ENCODE data around the gene RMND1. TPM values are rescaled to one million over a fixed set of nuclear protein-coding genes. Genes with fewer than 3 reads are reported as not detected.

The RMND1 gene
- polyA plus RNA-seq, 3 donors: 5.7 to 6.7 (median 6.6) TPM

DNA sequence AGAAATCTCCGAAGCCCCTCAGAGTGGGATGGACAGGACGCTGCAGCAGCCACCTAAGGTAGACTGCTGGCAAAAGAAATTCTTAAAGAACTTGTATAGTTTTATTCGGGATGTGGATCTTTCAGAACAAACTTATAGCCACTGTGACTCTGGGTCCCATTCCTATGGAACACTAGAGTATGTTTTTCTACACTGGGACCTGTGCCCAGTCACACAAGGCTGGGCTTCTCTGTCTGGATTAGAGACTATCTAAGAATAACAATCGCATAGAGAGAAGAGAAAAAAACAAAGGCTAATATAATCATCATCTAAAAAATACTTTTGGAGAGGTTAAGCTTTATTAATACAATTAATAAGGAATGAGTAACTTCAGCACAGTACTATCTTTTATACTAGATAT, 28.9 kb downstream of the RMND1 start:
- Histone ChIP-seq H3K4me3 (replicated peaks in 1 of 3; ENCODE audit: low read depth in 2 of 3, low read length in 3 of 3) (no peak overlapping the region), H3K4me1 (ENCODE audit: control insufficient read depth in 1 of 2, insufficient read depth in 2 of 2, low read length in 2 of 2) (no peaks in the 10 kb centered on the region), H2AFZ (ENCODE audit: insufficient read depth, low read depth, low read length, poor library complexity, severe bottlenecking) (no peak overlapping the region), H3K9ac (ENCODE audit: insufficient read depth, low read length, poor library complexity, severe bottlenecking) (no peak overlapping the region), H3K36me3 (replicated peaks in 1 of 2; ENCODE audit: control insufficient read depth in 1 of 2, insufficient read depth in 2 of 2, low read length in 2 of 2) (peaks cover 69 to 97% of the 10 kb centered on the region in 2 donors), H3K27ac (ENCODE audit: low read depth in 1 of 2, low read length in 2 of 2) (no peak overlapping the region), H3K27me3 (ENCODE audit: control insufficient read depth in 2 of 2, insufficient read depth in 2 of 2, low read length in 2 of 2) (no peaks in the 10 kb centered on the region), H3K4me2 (replicated peaks; ENCODE audit: extremely low read depth, low read length, poor library complexity, severe bottlenecking) (no peak overlapping the region), H4K20me1 (ENCODE audit: insufficient read depth, low read length) (no peaks in the 10 kb centered on the region), H3K79me2 (ENCODE audit: insufficient read depth, low read length) (no peaks in the 10 kb centered on the region), H3K9me3 (replicated peaks in 1 of 2; ENCODE audit: control insufficient read depth in 1 of 2, insufficient read depth in 1 of 2, low read length in 2 of 2) (no peaks in the 10 kb centered on the region)
- WGBS (ENCODE audit: insufficient coverage): no CpG with 5 or more reads among the region's 4 CpGs
- no peak for TF ChIP-seq CTCF (IDR thresholded peaks at IDR 0.05)
- peaks cover 52 to 73% of the 10 kb centered on the region in 2 donors for H3K36me3 Mint-ChIP-seq
- no peak overlapping the region for H3K4me3 Mint-ChIP-seq
- no peak for DNase-seq
- H3K9me3 Mint-ChIP-seq: no peaks in the 10 kb centered on the region
- H3K4me1 Mint-ChIP-seq: no peaks in the 10 kb centered on the region
- no peak overlapping the region for H3K27ac Mint-ChIP-seq
- intact Hi-C loops (cut with micrococcal nuclease): no loop called here
- H3K27me3 Mint-ChIP-seq (ENCODE audit: low read depth in 3 of 3): no peaks in the 10 kb centered on the region

- peaks cover 45 to 93% of the 10 kb centered on the region in 2 donors for H3K36me3 ChIP-seq (replicated peaks in 1 of 2; ENCODE audit: control insufficient read depth in 1 of 2, insufficient read depth in 2 of 2, low read length in 2 of 2)
- no peak overlapping the region for H3K9ac ChIP-seq (ENCODE audit: insufficient read depth, low read length, poor library complexity, severe bottlenecking)
- intact Hi-C loops (cut with micrococcal nuclease): no loop called here
- H3K27ac Mint-ChIP-seq: no peak overlapping the region
- no peaks in the 10 kb centered on the region for H3K9me3 ChIP-seq (replicated peaks in 1 of 2; ENCODE audit: control insufficient read depth in 1 of 2, insufficient read depth in 1 of 2, low read length in 2 of 2)
- peaks cover 51 to 68% of the 10 kb centered on the region in 2 donors for H3K36me3 Mint-ChIP-seq
- TF ChIP-seq CTCF (IDR thresholded peaks at IDR 0.05): no peak
- no peak overlapping the region for H3K4me3 Mint-ChIP-seq
- no peaks in the 10 kb centered on the region for H3K27me3 ChIP-seq (ENCODE audit: control insufficient read depth in 2 of 2, insufficient read depth in 2 of 2, low read length in 2 of 2)
- H3K79me2 ChIP-seq (ENCODE audit: insufficient read depth, low read length): no peaks in the 10 kb centered on the region
- H3K27ac ChIP-seq (ENCODE audit: low read depth in 1 of 2, low read length in 2 of 2): no peak overlapping the region
- H3K9me3 Mint-ChIP-seq: peaks cover 0 to 6% (median 3%) of the 10 kb centered on the region in 7 donors
- peaks cover 7 to 9% of the 10 kb centered on the region in 2 donors for H3K4me1 ChIP-seq (ENCODE audit: control insufficient read depth in 1 of 2, insufficient read depth in 2 of 2, low read length in 2 of 2)
- no peaks in the 10 kb centered on the region for H3K27me3 Mint-ChIP-seq (ENCODE audit: low read depth in 3 of 3)
- DNase-seq: no peak
- H3K4me3 ChIP-seq (replicated peaks in 1 of 3; ENCODE audit: low read depth in 2 of 3, low read length in 3 of 3): no peak overlapping the region
- no peak overlapping the region for H2AFZ ChIP-seq (ENCODE audit: insufficient read depth, low read depth, low read length, poor library complexity, severe bottlenecking)
- H3K4me1 Mint-ChIP-seq: peaks cover 10% of the 10 kb centered on the region
- no peaks in the 10 kb centered on the region for H4K20me1 ChIP-seq (ENCODE audit: insufficient read depth, low read length)
- H3K4me2 ChIP-seq (replicated peaks; ENCODE audit: extremely low read depth, low read length, poor library complexity, severe bottlenecking): no peak overlapping the region
- 100% methylated on average over 1 of the region's 1 CpG for WGBS (ENCODE audit: insufficient coverage)
These were observed 34.4 kb downstream of the RMND1 start for GRCh38 chr6:151417477-151417876.
